HEK293 (cell line): ENCODE data around the gene PKDCC.

Source experiments
- KLF10 ChIP-seq: fragments of 450-650 bp; IDR thresholded peaks from 2 replicates; pipeline ENCODE4 v1.5.1; 2018; ENCODE audit warnings: missing biosample characterization, mild to moderate bottlenecking, missing genetic modification characterization
- TF ChIP-seq, protein P1 (sequence below): fragments of 450-650 bp; formaldehyde crosslinking; IDR thresholded peaks from 2 replicates; pipeline ENCODE4 v1.5.1; 2016; ENCODE audit warnings: missing biosample characterization, missing genetic modification characterization

DNA sequence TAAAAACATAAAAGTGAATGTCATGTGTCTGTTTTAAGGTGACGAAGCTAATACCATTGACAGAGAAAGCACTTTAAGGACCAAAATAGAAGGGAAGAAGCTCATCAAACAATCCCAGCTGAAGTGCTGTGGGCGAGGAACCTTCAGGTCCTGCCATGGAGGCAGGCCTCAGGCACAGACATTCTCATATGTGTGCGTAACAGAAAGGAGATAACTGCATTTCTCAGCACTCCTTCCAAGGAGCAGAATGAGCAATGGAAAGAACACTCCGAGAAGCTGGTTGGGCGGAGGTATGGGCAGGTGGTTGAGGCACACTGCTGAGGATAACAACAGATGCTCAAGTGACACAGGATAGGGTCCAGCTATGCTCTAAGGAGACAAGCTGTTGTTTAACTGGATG, 42.4 kb downstream of the PKDCC start:
- TF ChIP-seq KLF10 (tag by site-specific recombination): no peak
- TF ChIP-seq, protein P1, sequence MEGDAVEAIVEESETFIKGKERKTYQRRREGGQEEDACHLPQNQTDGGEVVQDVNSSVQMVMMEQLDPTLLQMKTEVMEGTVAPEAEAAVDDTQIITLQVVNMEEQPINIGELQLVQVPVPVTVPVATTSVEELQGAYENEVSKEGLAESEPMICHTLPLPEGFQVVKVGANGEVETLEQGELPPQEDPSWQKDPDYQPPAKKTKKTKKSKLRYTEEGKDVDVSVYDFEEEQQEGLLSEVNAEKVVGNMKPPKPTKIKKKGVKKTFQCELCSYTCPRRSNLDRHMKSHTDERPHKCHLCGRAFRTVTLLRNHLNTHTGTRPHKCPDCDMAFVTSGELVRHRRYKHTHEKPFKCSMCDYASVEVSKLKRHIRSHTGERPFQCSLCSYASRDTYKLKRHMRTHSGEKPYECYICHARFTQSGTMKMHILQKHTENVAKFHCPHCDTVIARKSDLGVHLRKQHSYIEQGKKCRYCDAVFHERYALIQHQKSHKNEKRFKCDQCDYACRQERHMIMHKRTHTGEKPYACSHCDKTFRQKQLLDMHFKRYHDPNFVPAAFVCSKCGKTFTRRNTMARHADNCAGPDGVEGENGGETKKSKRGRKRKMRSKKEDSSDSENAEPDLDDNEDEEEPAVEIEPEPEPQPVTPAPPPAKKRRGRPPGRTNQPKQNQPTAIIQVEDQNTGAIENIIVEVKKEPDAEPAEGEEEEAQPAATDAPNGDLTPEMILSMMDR: no peak
